Lung (tissue), 12 donors: Measurements from ENCODE around the gene KRTAP1-3. TPM values are rescaled to one million over a fixed set of nuclear protein-coding genes. Genes with fewer than 3 reads are reported as not detected.

Experiments used
- ATAC-seq: fragments of 200-7000 bp; cut with Tn5 transposase; one replicate; pipeline ENCODE4 v1.9.1; 2020; ENCODE audit warnings: moderate number of reproducible peaks; ENCODE audit not compliant: insufficient read depth, low FRiP score
- DNase-seq, 3 donors: peaks; one replicate each; pipeline ENCODE4 v3.0.0-alpha.2; 2013 to 2017
- H3K27ac ChIP-seq, 2 donors: one replicate each; pipeline ENCODE4 v1.5.1; 2013; ENCODE audit warnings: mild to moderate bottlenecking in 2 of 2, moderate library complexity in 2 of 2, control low read depth in 1 of 2, inconsistent platforms in 1 of 2, low read depth in 1 of 2, low read length in 1 of 2
- H3K27me3 ChIP-seq, 3 donors: one replicate each; pipeline ENCODE4 v1.5.1; 2013; ENCODE audit warnings: low read length in 2 of 3; ENCODE audit not compliant: control insufficient read depth in 3 of 3, insufficient read depth in 3 of 3
- H3K36me3 ChIP-seq, 4 donors: one replicate each; pipeline ENCODE4 v1.5.1; 2013; ENCODE audit warnings: low read length in 4 of 4, mild to moderate bottlenecking in 1 of 4, moderate library complexity in 1 of 4; ENCODE audit not compliant: control insufficient read depth in 4 of 4, insufficient read depth in 4 of 4
- H3K4me1 ChIP-seq, 5 donors: one replicate each; pipeline ENCODE4 v1.5.1; 2013; ENCODE audit warnings: low read length in 5 of 5, mild to moderate bottlenecking in 2 of 5, moderate library complexity in 1 of 5; ENCODE audit not compliant: control insufficient read depth in 5 of 5, insufficient read depth in 5 of 5
- H3K4me3 ChIP-seq: one replicate; pipeline ENCODE4 v1.5.1; 2013; ENCODE audit warnings: mild to moderate bottlenecking, control low read depth, moderate library complexity
- H3K9ac ChIP-seq, 2 donors: one replicate each; pipeline ENCODE4 v1.5.1; 2013; ENCODE audit warnings: low read length in 2 of 2, control low read depth in 1 of 2; ENCODE audit not compliant: insufficient read depth in 1 of 2
- H3K9me3 ChIP-seq, 4 donors: one replicate each; pipeline ENCODE4 v1.5.1; 2013; ENCODE audit warnings: low read length in 3 of 4, mild to moderate bottlenecking in 1 of 4, moderate library complexity in 1 of 4; ENCODE audit not compliant: control insufficient read depth in 4 of 4, insufficient read depth in 3 of 4
- WGBS, 2 donors: extraction: QIAGEN DNeasy Blood & Tissue Kit; methylation state at CpG; one replicate each; pipeline ENCODE4 v1.1.7; 2013; 5-methylcytosine and 5-hydroxymethylcytosine counted together
- polyA plus RNA-seq, 2 donors: library from polyadenylated mRNA; stranded (reverse); fragments of 200-250 nt; gene quantifications; one replicate each; pipeline ENCODE4 v1.2.1, GENCODE V29; 2013
- total RNA-seq, 2 donors: library from RNA; depleted of rRNA in 1 of 2; stranded (reverse); fragments of >200 nt in 1 of 2; gene quantifications; one replicate each; pipeline ENCODE4 v1.2.1, GENCODE V29; 2014 to 2021
- TF ChIP-seq, protein P1 (sequence below): IDR thresholded peaks from 2 replicates; pipeline ENCODE4 v1.5.1; 2012; ENCODE audit warnings: mild to moderate bottlenecking; ENCODE audit errors: control extremely low read depth, extremely low read depth
- donor health status: control.
- donor health status: control.
- donor health status: Bipolar disorder and iron deficiency.
- donor health status: healthy.
- donor health status: DM: yes; HTN: yes; CAD: no.

The KRTAP1-3 gene
- total and polyA plus RNA-seq, 4 donors = not detected

DNA sequence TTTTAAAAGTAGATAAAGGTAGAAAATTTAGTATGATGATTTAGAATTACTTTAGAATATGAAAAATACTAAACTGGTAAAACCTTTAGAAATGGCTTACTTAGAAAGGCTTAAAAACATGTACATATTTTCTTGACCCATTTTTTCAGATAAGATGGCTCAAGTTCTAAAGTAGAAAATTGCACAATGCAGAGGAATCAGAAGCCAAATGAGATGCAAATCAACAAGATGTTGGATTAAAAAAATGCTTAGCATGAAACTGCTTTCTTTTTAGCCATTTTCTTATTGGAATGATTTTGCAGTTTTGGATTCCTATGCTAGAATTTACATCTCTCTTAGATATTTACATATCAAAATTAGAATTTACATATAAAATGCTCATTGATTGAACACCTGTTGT lies 24.2 kb downstream of the KRTAP1-3 start:
- H3K27ac ChIP-seq = no peak overlapping the region
- H3K4me3 ChIP-seq = no peak overlapping the region
- peaks cover 0 to 5% (median 0%) of the 10 kb centered on the region in 5 donors for H3K4me1 ChIP-seq
- TF ChIP-seq, protein P1, sequence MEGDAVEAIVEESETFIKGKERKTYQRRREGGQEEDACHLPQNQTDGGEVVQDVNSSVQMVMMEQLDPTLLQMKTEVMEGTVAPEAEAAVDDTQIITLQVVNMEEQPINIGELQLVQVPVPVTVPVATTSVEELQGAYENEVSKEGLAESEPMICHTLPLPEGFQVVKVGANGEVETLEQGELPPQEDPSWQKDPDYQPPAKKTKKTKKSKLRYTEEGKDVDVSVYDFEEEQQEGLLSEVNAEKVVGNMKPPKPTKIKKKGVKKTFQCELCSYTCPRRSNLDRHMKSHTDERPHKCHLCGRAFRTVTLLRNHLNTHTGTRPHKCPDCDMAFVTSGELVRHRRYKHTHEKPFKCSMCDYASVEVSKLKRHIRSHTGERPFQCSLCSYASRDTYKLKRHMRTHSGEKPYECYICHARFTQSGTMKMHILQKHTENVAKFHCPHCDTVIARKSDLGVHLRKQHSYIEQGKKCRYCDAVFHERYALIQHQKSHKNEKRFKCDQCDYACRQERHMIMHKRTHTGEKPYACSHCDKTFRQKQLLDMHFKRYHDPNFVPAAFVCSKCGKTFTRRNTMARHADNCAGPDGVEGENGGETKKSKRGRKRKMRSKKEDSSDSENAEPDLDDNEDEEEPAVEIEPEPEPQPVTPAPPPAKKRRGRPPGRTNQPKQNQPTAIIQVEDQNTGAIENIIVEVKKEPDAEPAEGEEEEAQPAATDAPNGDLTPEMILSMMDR = no peak
- no peaks in the 10 kb centered on the region for H3K36me3 ChIP-seq
- DNase-seq = no peak
- H3K9me3 ChIP-seq = no peaks in the 10 kb centered on the region
- no peaks in the 10 kb centered on the region for H3K27me3 ChIP-seq
- no peak overlapping the region for H3K9ac ChIP-seq
- ATAC-seq = no peak

DNA sequence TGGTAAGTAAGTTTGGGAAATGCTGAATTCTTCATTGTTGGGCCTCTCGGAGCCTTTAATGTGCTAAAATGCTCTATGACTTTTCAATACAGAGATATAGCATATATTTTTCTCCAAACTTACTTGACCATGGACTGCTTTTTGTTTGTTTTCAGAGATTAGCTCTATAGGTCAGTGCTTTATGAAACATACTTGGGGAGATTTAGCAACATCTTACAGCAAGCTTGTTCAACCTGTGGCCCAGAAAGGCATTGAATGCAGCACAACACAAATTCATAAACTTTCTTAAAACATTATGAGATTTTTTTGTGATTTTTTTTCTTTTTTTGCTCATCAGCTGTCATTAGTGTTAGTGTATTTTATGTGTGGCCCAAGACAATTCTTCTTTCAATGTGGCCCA lies 24.7 kb downstream of the KRTAP1-3 start:
- H3K27ac ChIP-seq = no peak overlapping the region
- WGBS, 2 donors = 84 to 88% methylated on average over 1 of the region's 1 CpG
- TF ChIP-seq, protein P1 = no peak
- peaks cover 0 to 5% (median 0%) of the 10 kb centered on the region in 5 donors for H3K4me1 ChIP-seq
- no peaks in the 10 kb centered on the region for H3K27me3 ChIP-seq
- no peak overlapping the region for H3K9ac ChIP-seq
- H3K36me3 ChIP-seq = no peaks in the 10 kb centered on the region
- no peaks in the 10 kb centered on the region for H3K9me3 ChIP-seq
- DNase-seq (no peak), ATAC-seq (no peak)
- H3K4me3 ChIP-seq = no peak overlapping the region

DNA sequence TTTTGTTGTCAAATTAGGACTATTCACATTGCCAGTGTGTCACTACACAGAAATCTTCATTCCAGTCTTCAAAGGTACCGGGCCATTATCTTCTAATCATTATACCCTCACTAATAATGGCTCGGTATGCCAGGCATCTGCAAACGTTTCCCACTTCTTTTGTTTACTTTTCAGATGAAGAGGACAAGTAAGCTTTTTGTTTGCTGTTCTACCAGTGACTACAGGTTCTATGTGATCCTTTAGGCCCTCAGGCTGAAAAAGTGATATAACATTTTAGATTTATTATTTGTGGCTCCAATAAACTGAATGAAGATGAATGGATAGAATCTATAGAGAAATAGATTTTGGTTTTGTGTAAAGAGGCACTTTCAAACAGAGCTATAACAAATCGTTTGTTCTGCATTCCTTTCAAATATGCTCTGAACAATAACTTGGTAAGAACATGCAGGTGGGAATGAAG lies 25.3 kb downstream of the KRTAP1-3 start:
- H3K27ac ChIP-seq = no peak overlapping the region
- H3K9me3 ChIP-seq = no peaks in the 10 kb centered on the region
- TF ChIP-seq, protein P1 = no peak
- peak in 1 of 3 donors; percentile 2 for DNase-seq
- no peak overlapping the region for H3K4me3 ChIP-seq
- no peaks in the 10 kb centered on the region for H3K36me3 ChIP-seq
- peaks cover 0 to 5% (median 0%) of the 10 kb centered on the region in 5 donors for H3K4me1 ChIP-seq
- WGBS, 2 donors = 43 to 79% methylated on average over 4 of the region's 4 CpGs
- H3K9ac ChIP-seq = no peak overlapping the region
- ATAC-seq = no peak
- no peaks in the 10 kb centered on the region for H3K27me3 ChIP-seq

- Histone ChIP-seq H3K9me3 (no peaks in the 10 kb centered on the region), H3K36me3 (no peaks in the 10 kb centered on the region), H3K27me3 (no peaks in the 10 kb centered on the region), H3K27ac (no peak within 1 kb of the TSS), H3K4me1 (peaks cover 0 to 5% (median 0%) of the 10 kb centered on the region in 5 donors), H3K9ac (no peak within 1 kb of the TSS), H3K4me3 (no peak within 1 kb of the TSS)
- 83 to 90% methylated on average over 8 of the region's 8 CpGs for WGBS, 2 donors
- TF ChIP-seq, protein P1 = no peak
- DNase-seq = no peak
- no peak for ATAC-seq
Measured at GRCh38 chr17:41008811-41009210, 25.9 kb downstream of the KRTAP1-3 start, which contains the start of gene KRTAP3-1. Gene KRTAP3-1, minus strand, starts transcription at chr17:41009128. Its CDS starts 54 bp downstream, at chr17:41009074.
